IMR-90 (cell line): ENCODE measurements around the gene TTLL9. TPM values are rescaled to one million over a fixed set of nuclear protein-coding genes. Genes with fewer than 3 reads are reported as not detected.

Experiments used
- ATAC-seq: fragments of 200-7000 bp; cut with Tn5 transposase; 2 replicates; pipeline ENCODE4 v1.9.1; 2020; ENCODE audit warnings: low read depth, mild to moderate bottlenecking, moderate library complexity
- BruUV-seq: library from RNA; stranded (reverse); fragments of 400-500 nt; replicated peaks from 2 replicates; lab custom pipeline; 2021; lab: Mats Ljungman, UMichigan
- CTCF ChIA-PET: fragments of 300-600 bp; formaldehyde crosslinking; extraction: SDS; loops from one replicate; lab custom pipeline; 2021; ENCODE audit warnings: antibody characterized with exemption; lab: Yijun Ruan, JAX
- POLR2A ChIA-PET: fragments of 300-600 bp; sonication (Branson Sonifier 250); formaldehyde crosslinking; loops from one replicate; lab custom pipeline; 2022; ENCODE audit warnings: antibody characterized with exemption; ENCODE audit not compliant: unreplicated experiment; lab: Charles Lee
- DNase-seq: peaks from one replicate; pipeline ENCODE4 v3.0.0; 2013
- H2AFZ ChIP-seq: replicated peaks from 2 replicates; pipeline ENCODE3; 2013; ENCODE audit warnings: low read length, mild to moderate bottlenecking; ENCODE audit not compliant: poor library complexity
- H2AK5ac ChIP-seq: 2 replicates; pipeline ENCODE4 v1.6.1; 2013; ENCODE audit warnings: low read depth, low read length, inconsistent platforms
- H2AK9ac ChIP-seq: replicated peaks from 2 replicates; pipeline ENCODE3; 2013; ENCODE audit warnings: mild to moderate bottlenecking, low read depth, low read length, moderate library complexity; ENCODE audit not compliant: poor library complexity
- H2BK120ac ChIP-seq: 2 replicates; pipeline ENCODE4 v1.6.1; 2013; ENCODE audit warnings: low read depth, low read length, inconsistent platforms
- H2BK15ac ChIP-seq: 3 replicates; pipeline ENCODE4 v1.6.1; 2013; ENCODE audit warnings: low read depth, low read length, inconsistent platforms
- H2BK20ac ChIP-seq: 2 replicates; pipeline ENCODE4 v1.6.1; 2013; ENCODE audit warnings: low read depth, mild to moderate bottlenecking, inconsistent platforms, low read length, moderate library complexity
- H2BK5ac ChIP-seq: 2 replicates; pipeline ENCODE4 v1.6.1; 2013; ENCODE audit warnings: mild to moderate bottlenecking, low read depth, low read length, inconsistent platforms; ENCODE audit not compliant: poor library complexity, severe bottlenecking
- H3K14ac ChIP-seq: replicated peaks from 2 replicates; pipeline ENCODE4 v1.6.1; 2013; ENCODE audit warnings: low read depth, low read length, inconsistent platforms
- H3K18ac ChIP-seq: 2 replicates; pipeline ENCODE4 v1.6.1; 2013; ENCODE audit warnings: low read depth, low read length, control low read depth
- H3K23ac ChIP-seq: 2 replicates; pipeline ENCODE4 v1.6.1; 2013; ENCODE audit warnings: low read depth, low read length, inconsistent platforms
- H3K27ac ChIP-seq: 2 replicates; pipeline ENCODE4 v1.5.1; 2013; ENCODE audit warnings: mild to moderate bottlenecking, control low read depth, low read length; ENCODE audit not compliant: insufficient read depth
- H3K27me3 ChIP-seq: 2 replicates; pipeline ENCODE4 v1.6.1; 2013; ENCODE audit warnings: low read length; ENCODE audit not compliant: control insufficient read depth, insufficient read depth
- H3K36me3 ChIP-seq: 2 replicates; pipeline ENCODE4 v1.6.1; 2013; ENCODE audit warnings: low read length, mixed read lengths; ENCODE audit not compliant: control insufficient read depth, insufficient read depth
- H3K4ac ChIP-seq: 2 replicates; pipeline ENCODE4 v1.6.1; 2013; ENCODE audit warnings: low read depth, low read length, inconsistent platforms
- H3K4me1 ChIP-seq: 2 replicates; pipeline ENCODE4 v1.6.1; 2013; ENCODE audit warnings: low read length, mixed read lengths; ENCODE audit not compliant: control insufficient read depth, insufficient read depth
- H3K4me2 ChIP-seq: 2 replicates; pipeline ENCODE4 v1.6.1; 2013; ENCODE audit warnings: low read depth, mild to moderate bottlenecking, control low read depth, low read length, moderate library complexity
- H3K4me3 ChIP-seq: 2 replicates; pipeline ENCODE4 v1.5.1; 2013; ENCODE audit warnings: low read depth, mild to moderate bottlenecking, control low read depth, low read length, moderate library complexity; ENCODE audit not compliant: insufficient read depth
- H3K56ac ChIP-seq: 2 replicates; pipeline ENCODE4 v1.6.1; 2013; ENCODE audit warnings: low read length, inconsistent platforms; ENCODE audit not compliant: insufficient read depth; ENCODE audit errors: extremely low read depth
- H3K79me1 ChIP-seq, 2 experiments: 2 replicates each; pipeline ENCODE4 v1.6.1; 2013; ENCODE audit warnings: low read length in 2 of 2, inconsistent platforms in 1 of 2, low read depth in 1 of 2
- H3K9ac ChIP-seq: 2 replicates; pipeline ENCODE4 v1.6.1; 2013; ENCODE audit warnings: low read depth, low read length, control low read depth
- H3K9me1 ChIP-seq: 2 replicates; pipeline ENCODE4 v1.6.1; 2013; ENCODE audit warnings: low read length, inconsistent platforms; ENCODE audit not compliant: insufficient read depth
- H3K9me3 ChIP-seq: 2 replicates; pipeline ENCODE4 v1.6.1; 2013; ENCODE audit warnings: low read length; ENCODE audit not compliant: control insufficient read depth, insufficient read depth
- H4K20me1 ChIP-seq: 2 replicates; pipeline ENCODE4 v1.6.1; 2013; ENCODE audit warnings: low read length, inconsistent platforms; ENCODE audit not compliant: insufficient read depth
- H4K5ac ChIP-seq: 2 replicates; pipeline ENCODE4 v1.6.1; 2013; ENCODE audit warnings: mild to moderate bottlenecking, low read depth, low read length, control low read depth
- H4K8ac ChIP-seq, 2 experiments: 2 replicates each; pipeline ENCODE4 v1.6.1; 2013; ENCODE audit warnings: low read depth in 2 of 2, low read length in 2 of 2, control low read depth in 1 of 2, inconsistent platforms in 1 of 2
- H4K91ac ChIP-seq: 2 replicates; pipeline ENCODE4 v1.6.1; 2013; ENCODE audit warnings: low read depth, low read length, inconsistent platforms; ENCODE audit not compliant: insufficient read depth
- BHLHE40 ChIP-seq: fragments of 150-350 bp; IDR thresholded peaks from 2 replicates; pipeline ENCODE4 v1.6.1; 2016; ENCODE audit warnings: mild to moderate bottlenecking, low read depth, low read length
- MAFK ChIP-seq: IDR thresholded peaks from 2 replicates; pipeline ENCODE4 v1.6.1; 2012; ENCODE audit warnings: low read depth, low read length, improper control_type of control experiment
- MAZ ChIP-seq: IDR thresholded peaks from 2 replicates; pipeline ENCODE4 v1.6.1; 2012; ENCODE audit warnings: low read depth, mild to moderate bottlenecking, low read length, improper control_type of control experiment, moderate library complexity, borderline replicate concordance
- MXI1 ChIP-seq: IDR thresholded peaks from 2 replicates; pipeline ENCODE4 v1.6.1; 2012; ENCODE audit warnings: low read depth, mild to moderate bottlenecking, low read length, moderate library complexity, borderline replicate concordance
- NFE2L2 ChIP-seq: fragments of 150-350 bp; IDR thresholded peaks from 2 replicates; pipeline ENCODE4 v1.6.1; 2016; ENCODE audit warnings: low read depth, mild to moderate bottlenecking, low read length
- POLR2A ChIP-seq: IDR thresholded peaks from 2 replicates; pipeline ENCODE4 v1.6.1; 2012; ENCODE audit warnings: mild to moderate bottlenecking, low read depth, low read length
- RAD21 ChIP-seq: IDR thresholded peaks from 2 replicates; pipeline ENCODE4 v1.6.1; 2012; ENCODE audit warnings: low read length, improper control_type of control experiment
- RCOR1 ChIP-seq: IDR thresholded peaks from 2 replicates; pipeline ENCODE4 v1.6.1; 2012; ENCODE audit warnings: mild to moderate bottlenecking, low read length, improper control_type of control experiment; ENCODE audit not compliant: insufficient replicate concordance
- RFX5 ChIP-seq: IDR thresholded peaks from 2 replicates; pipeline ENCODE4 v1.8.0; 2012; ENCODE audit warnings: low read depth, mild to moderate bottlenecking, low read length, moderate library complexity
- SMC3 ChIP-seq: fragments of 150-350 bp; IDR thresholded peaks from 2 replicates; pipeline ENCODE4 v1.6.1; 2016; ENCODE audit warnings: low read depth, mild to moderate bottlenecking, antibody characterized with exemption, low read length, moderate library complexity
- USF2 ChIP-seq: fragments of 150-350 bp; IDR thresholded peaks from 2 replicates; pipeline ENCODE4 v1.6.1; 2017; ENCODE audit warnings: mild to moderate bottlenecking, antibody characterized with exemption, low read length, low read depth
- WGBS, 2 experiments: methylation state at CpG; one replicate each; pipeline versions ENCODE4 v1.1.5 to v1.1.7; 2013; ENCODE audit warnings: missing lambda C conversion rate in 2 of 2; ENCODE audit not compliant: insufficient read length in 1 of 2; ENCODE audit errors: extremely low coverage in 2 of 2; 5-methylcytosine and 5-hydroxymethylcytosine counted together
- dilution Hi-C: fragments of 300-500 bp; cut with HindIII; formaldehyde crosslinking; loops from one replicate; pipeline ENCODE4 v1.14.3; 2018; ENCODE audit warnings: low sequenced_read_pairs; ENCODE audit not compliant: unreplicated experiment
- in situ Hi-C: fragments of 300-500 bp; cut with MboI; formaldehyde crosslinking; loops from 3 replicates; pipeline ENCODE4 v1.14.3; 2019; ENCODE audit warnings: low sequenced_read_pairs, inconsistent platforms, mixed read lengths
- intact Hi-C: fragments of 100-400 bp; cut with micrococcal nuclease; formaldehyde crosslinking; loops from 2 replicates; pipeline ENCODE4 v1.10.0; 2022
- polyA plus RNA-seq, 3 experiments: library from polyadenylated mRNA; depleted of rRNA; stranded (reverse); fragments of >200 nt; gene quantifications; 2 replicates each; pipeline ENCODE4 v1.2.3, GENCODE V29; 2012; ENCODE audit warnings: low replicate concordance in 1 of 3
- total RNA-seq: library from RNA; depleted of rRNA; stranded (reverse); fragments of >200 nt; gene quantifications from 2 replicates; pipeline ENCODE4 v1.2.3, GENCODE V29; 2012
- TF ChIP-seq, protein P1 (sequence below): conservative IDR thresholded peaks from 2 replicates; pipeline ENCODE4 v1.5.1; 2012; ENCODE audit warnings: mild to moderate bottlenecking, low read depth, low read length, improper control_type of control experiment

Gene TTLL9
- total and polyA plus RNA-seq, 2 of the 4 experiments (the other 2 are of a cell fraction): not detected

GRCh38 chr20:31838646-31839292 is 31.7 kb upstream of the TTLL9 start (continued):
- no peak for TF ChIP-seq MXI1

GRCh38 chr20:31839782-31840487 is 30.5 kb upstream of the TTLL9 start:
- Histone ChIP-seq H2AFZ (no peak overlapping the region), H3K27ac (no peak overlapping the region), H3K9ac (no peak overlapping the region), H3K14ac (no peak overlapping the region), H3K4me1 (peaks cover 30% of the 10 kb centered on the region), H4K20me1 (peaks cover 36% of the 10 kb centered on the region), H3K9me1 (peaks cover 36% of the 10 kb centered on the region), H3K18ac (no peak overlapping the region), H3K36me3 (no peaks in the 10 kb centered on the region), H2BK5ac (no peak overlapping the region), H2BK15ac (no peak overlapping the region), H2BK120ac (no peak overlapping the region), H2AK9ac (no peak overlapping the region), H4K91ac (no peak overlapping the region), H3K79me1 (0 out of 4 replicates have a peak, but pooled peaks cover 0 to 4% of the 10 kb centered on the region in 2 experiments), H3K4ac (no peak overlapping the region), H3K27me3 (no peaks in the 10 kb centered on the region), H2BK20ac (no peak overlapping the region), H3K4me2 (no peak overlapping the region), H4K8ac (no peak overlapping the region), H3K9me3 (no peaks in the 10 kb centered on the region), H3K56ac (no peak overlapping the region), H3K23ac (no peak overlapping the region), H4K5ac (no peak overlapping the region), H2AK5ac (no peak overlapping the region; the same call in 1 of the 2 replicates), H3K4me3 (no peak overlapping the region)
- POLR2A ChIA-PET: no interaction called here
- 100% methylated on average over 1 of the region's 5 CpGs; no CpG with 5 or more reads in 1 of the 2 experiments for WGBS, 2 experiments
- intact Hi-C loops: no loop called here
- BruUV-seq: no TSS peak
- dilution Hi-C loops: no loop called here
- CTCF ChIA-PET: interaction anchor here (0.6 kb wide), 1 partner anchor 814 kb away, joined by 4 read pairs; no protein-coding TSS in a partner anchor
- no peak for DNase-seq
- in situ Hi-C loops: loop anchor here (25.0 kb wide), 2 partner anchors 647 to 822 kb away; partner anchors contain the start of gene C20orf203
- no peak for ATAC-seq
- no peak for TF ChIP-seq MAZ
- TF ChIP-seq USF2: no peak
- no peak for TF ChIP-seq NFE2L2
- no peak for TF ChIP-seq SMC3
- no peak for TF ChIP-seq BHLHE40
- TF ChIP-seq RAD21: no peak
- TF ChIP-seq POLR2A: no peak
- TF ChIP-seq RFX5: no peak
- TF ChIP-seq MAFK: no peak
- TF ChIP-seq, protein P1, sequence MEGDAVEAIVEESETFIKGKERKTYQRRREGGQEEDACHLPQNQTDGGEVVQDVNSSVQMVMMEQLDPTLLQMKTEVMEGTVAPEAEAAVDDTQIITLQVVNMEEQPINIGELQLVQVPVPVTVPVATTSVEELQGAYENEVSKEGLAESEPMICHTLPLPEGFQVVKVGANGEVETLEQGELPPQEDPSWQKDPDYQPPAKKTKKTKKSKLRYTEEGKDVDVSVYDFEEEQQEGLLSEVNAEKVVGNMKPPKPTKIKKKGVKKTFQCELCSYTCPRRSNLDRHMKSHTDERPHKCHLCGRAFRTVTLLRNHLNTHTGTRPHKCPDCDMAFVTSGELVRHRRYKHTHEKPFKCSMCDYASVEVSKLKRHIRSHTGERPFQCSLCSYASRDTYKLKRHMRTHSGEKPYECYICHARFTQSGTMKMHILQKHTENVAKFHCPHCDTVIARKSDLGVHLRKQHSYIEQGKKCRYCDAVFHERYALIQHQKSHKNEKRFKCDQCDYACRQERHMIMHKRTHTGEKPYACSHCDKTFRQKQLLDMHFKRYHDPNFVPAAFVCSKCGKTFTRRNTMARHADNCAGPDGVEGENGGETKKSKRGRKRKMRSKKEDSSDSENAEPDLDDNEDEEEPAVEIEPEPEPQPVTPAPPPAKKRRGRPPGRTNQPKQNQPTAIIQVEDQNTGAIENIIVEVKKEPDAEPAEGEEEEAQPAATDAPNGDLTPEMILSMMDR: no peak
- TF ChIP-seq RCOR1: no peak
